ENCODE measurements around the gene ZNF486.

DNA sequence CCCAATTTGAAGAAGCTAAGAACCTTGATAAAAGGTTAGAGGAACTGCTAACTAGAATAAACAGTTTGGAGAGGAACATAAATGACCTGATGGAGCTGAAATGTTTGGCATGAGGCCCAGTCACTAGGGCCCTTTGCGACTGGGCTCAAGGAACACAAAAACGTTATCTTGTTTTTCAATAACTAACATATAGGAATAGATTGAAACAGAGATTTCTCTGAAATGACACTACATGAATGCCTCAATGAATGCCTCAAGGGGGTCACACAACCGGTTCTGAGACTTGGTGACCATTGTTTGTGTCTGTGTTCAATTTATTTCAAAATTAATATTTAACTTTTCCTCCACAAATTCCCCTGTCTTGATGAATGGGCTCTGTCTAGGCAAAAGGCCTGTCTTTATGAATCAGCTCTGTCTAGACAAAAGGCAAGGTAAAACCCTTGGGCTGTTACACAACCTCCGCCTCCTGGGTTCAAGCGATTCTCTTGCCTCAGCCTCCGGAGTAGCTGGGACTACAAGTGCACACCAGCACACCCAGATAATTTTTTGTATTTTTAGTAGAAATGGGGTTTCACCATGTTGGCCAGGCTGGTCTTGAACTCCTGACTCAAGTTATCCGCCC is 932 bp upstream of the ZNF486 start:
- TF ChIP-seq, protein P1, sequence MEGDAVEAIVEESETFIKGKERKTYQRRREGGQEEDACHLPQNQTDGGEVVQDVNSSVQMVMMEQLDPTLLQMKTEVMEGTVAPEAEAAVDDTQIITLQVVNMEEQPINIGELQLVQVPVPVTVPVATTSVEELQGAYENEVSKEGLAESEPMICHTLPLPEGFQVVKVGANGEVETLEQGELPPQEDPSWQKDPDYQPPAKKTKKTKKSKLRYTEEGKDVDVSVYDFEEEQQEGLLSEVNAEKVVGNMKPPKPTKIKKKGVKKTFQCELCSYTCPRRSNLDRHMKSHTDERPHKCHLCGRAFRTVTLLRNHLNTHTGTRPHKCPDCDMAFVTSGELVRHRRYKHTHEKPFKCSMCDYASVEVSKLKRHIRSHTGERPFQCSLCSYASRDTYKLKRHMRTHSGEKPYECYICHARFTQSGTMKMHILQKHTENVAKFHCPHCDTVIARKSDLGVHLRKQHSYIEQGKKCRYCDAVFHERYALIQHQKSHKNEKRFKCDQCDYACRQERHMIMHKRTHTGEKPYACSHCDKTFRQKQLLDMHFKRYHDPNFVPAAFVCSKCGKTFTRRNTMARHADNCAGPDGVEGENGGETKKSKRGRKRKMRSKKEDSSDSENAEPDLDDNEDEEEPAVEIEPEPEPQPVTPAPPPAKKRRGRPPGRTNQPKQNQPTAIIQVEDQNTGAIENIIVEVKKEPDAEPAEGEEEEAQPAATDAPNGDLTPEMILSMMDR (IDR thresholded peaks at IDR 0.05; ENCODE audit: poor library complexity) = no peak
- no peak for TF ChIP-seq EZH2phosphoT487 (IDR thresholded peaks at IDR 0.05; ENCODE audit: low read depth, severe bottlenecking, unreplicated experiment)
- TF ChIP-seq EZH2 (IDR thresholded peaks at IDR 0.05; ENCODE audit: borderline replicate concordance) = no peak
